ENCODE data around the gene STK17A. TPM values are rescaled to one million over a fixed set of nuclear protein-coding genes. Genes with fewer than 3 reads are reported as not detected.

Gene STK17A
- total RNA-seq, 1 experiment from 2014 or later = 9.8 TPM

- Histone ChIP-seq H3K18ac (ENCODE audit: insufficient read length, low read depth, low read length) (no peak overlapping the region), H3K23me2 (ENCODE audit: insufficient read length, low read depth, low read length, poor library complexity, severe bottlenecking) (no peaks in the 10 kb centered on the region), H3K9me3 (ENCODE audit: control insufficient read depth, low read depth, low read length) (no peaks in the 10 kb centered on the region), H2AFZ (ENCODE audit: low read length) (no peak overlapping the region), H3K14ac (ENCODE audit: insufficient read depth, low read length) (no peak overlapping the region), H2BK20ac (ENCODE audit: low read depth, low read length, poor library complexity, severe bottlenecking) (no peak overlapping the region), H3K4ac (ENCODE audit: low read depth, low read length) (no peak overlapping the region), H4K5ac (ENCODE audit: insufficient read length, low read depth, low read length) (no peak overlapping the region), H2BK15ac (ENCODE audit: low read depth, low read length) (no peak overlapping the region), H3K27ac (ENCODE audit: insufficient read length, low read depth, low read length) (no peak overlapping the region), H2BK5ac (ENCODE audit: insufficient read length, low read length) (no peak overlapping the region), H3T11ph (ENCODE audit: low read length) (no peak overlapping the region), H4K20me1 (ENCODE audit: control insufficient read depth, insufficient read depth, insufficient read length) (no peaks in the 10 kb centered on the region), H3K23ac (ENCODE audit: insufficient read length, low read depth, low read length) (no peak overlapping the region), H3K79me1 (ENCODE audit: insufficient read depth, low read depth, low read length, poor library complexity, severe bottlenecking) (no peaks in the 10 kb centered on the region), H3K4me2 (ENCODE audit: insufficient read depth, insufficient read length, low read length) (no peak overlapping the region), H2BK12ac (ENCODE audit: insufficient read length, low read depth, low read length) (no peak overlapping the region), H3K27me3 (ENCODE audit: insufficient read depth, low read length) (no peaks in the 10 kb centered on the region), H4K91ac (ENCODE audit: insufficient read length, low read depth, low read length) (no peak overlapping the region), H3K9ac (ENCODE audit: extremely low read depth, insufficient read length, low read length) (no peak overlapping the region), H3K56ac (ENCODE audit: insufficient read length, low read depth, low read length) (no peak overlapping the region), H2AK5ac (ENCODE audit: insufficient read length, low read length) (no peak overlapping the region), H3K79me2 (ENCODE audit: insufficient read depth, low read length) (peaks cover 4% of the 10 kb centered on the region; the same call in 1 of the 2 replicates), H3K4me1 (ENCODE audit: insufficient read depth, low read length) (peaks cover 3% of the 10 kb centered on the region; the same call in 1 of the 2 replicates), H2BK120ac (ENCODE audit: low read depth, low read length, poor library complexity, severe bottlenecking) (no peak overlapping the region), H4K8ac (replicated peaks; ENCODE audit: insufficient read length, low read depth, low read length) (no peak overlapping the region)
- H3K4me3 Mint-ChIP-seq = no peak overlapping the region
- TF ChIP-seq CTCF (conservative IDR thresholded peaks at IDR 0.05) = no peak
- no CpG with 5 or more reads among the region's 3 CpGs for WGBS (ENCODE audit: extremely low coverage, insufficient read length, low lambda C conversion rate)
- no peak for DNase-seq
- H3K36me3 Mint-ChIP-seq (ENCODE audit: insufficient read depth in 1 of 3, low read depth in 3 of 3) = no peaks in the 10 kb centered on the region
- H3K27ac Mint-ChIP-seq = no peak overlapping the region
- peaks cover 1% of the 10 kb centered on the region; the same call in 1 of the 2 replicates for H3K27me3 Mint-ChIP-seq (ENCODE audit: low read depth)
- H3K4me1 Mint-ChIP-seq = peaks cover 13 to 21% of the 10 kb centered on the region in 2 experiments
- no peaks in the 10 kb centered on the region for H3K9me3 Mint-ChIP-seq
These were observed 6.8 kb downstream of the STK17A start for GRCh38 chr7:43589728-43590127.

All from H9 (cell line).